ENCODE data around the gene INSRR. TPM values are rescaled to one million over a fixed set of nuclear protein-coding genes. Genes with fewer than 3 reads are reported as not detected.

INSRR gene
- total RNA-seq, 4 donors from 2014 or later: under 0.01 TPM; not detected in 3

GRCh38 chr1:156812293-156812990 is 46.5 kb downstream of the INSRR start:
- no peak for TF ChIP-seq POLR2AphosphoS5 (IDR thresholded peaks at IDR 0.05)
- no peak for TF ChIP-seq EP300 (IDR thresholded peaks at IDR 0.05)
- TF ChIP-seq POLR2A (IDR thresholded peaks at IDR 0.05): no peak
- no peak for TF ChIP-seq CTCF (IDR thresholded peaks at IDR 0.05)
- Histone ChIP-seq H3K27ac (no peak overlapping the region), H3K36me3 (no peaks in the 10 kb centered on the region), H3K4me1 (peaks cover 0 to 22% (median 18%) of the 10 kb centered on the region in 3 donors), H3K27me3 (peaks cover 18% of the 10 kb centered on the region), H3K4me3 (no peak overlapping the region), H3K9me3 (no peaks in the 10 kb centered on the region)
- no peak for ATAC-seq
- 97% methylated on average over 9 to 10 of the region's 10 CpGs for WGBS, 2 donors (ENCODE audit: low coverage in 1 of 2)

- Histone ChIP-seq H3K4me1 (peaks cover 0 to 33% (median 23%) of the 10 kb centered on the region in 3 donors), H3K27ac (no peak overlapping the region), H3K27me3 (peaks cover 18% of the 10 kb centered on the region), H3K4me3 (no peak overlapping the region), H3K36me3 (no peaks in the 10 kb centered on the region), H3K9me3 (no peaks in the 10 kb centered on the region)
- 57 to 65% methylated on average over 4 of the region's 4 CpGs for WGBS, 2 donors (ENCODE audit: low coverage in 1 of 2)
- no peak for ATAC-seq
- no peak for TF ChIP-seq EP300 (IDR thresholded peaks at IDR 0.05)
- TF ChIP-seq CTCF (IDR thresholded peaks at IDR 0.05): no peak
- TF ChIP-seq POLR2AphosphoS5 (IDR thresholded peaks at IDR 0.05): no peak
- no peak for TF ChIP-seq POLR2A (IDR thresholded peaks at IDR 0.05)
Observed at GRCh38 chr1:156811168-156811567, 47.7 kb downstream of the INSRR start.

GRCh38 chr1:156809711-156810366 is 49.1 kb downstream of the INSRR start:
- H3K4me3 ChIP-seq: no peak overlapping the region
- no peak overlapping the region for H3K27ac ChIP-seq
- peaks cover 0 to 42% (median 28%) of the 10 kb centered on the region in 3 donors for H3K4me1 ChIP-seq
- H3K27me3 ChIP-seq: peaks cover 18% of the 10 kb centered on the region
- 90 to 100% methylated on average over 1 to 3 of the region's 7 CpGs for WGBS, 2 donors (ENCODE audit: low coverage in 1 of 2)
- TF ChIP-seq POLR2AphosphoS5 (IDR thresholded peaks at IDR 0.05) (no peak), CTCF (IDR thresholded peaks at IDR 0.05) (no peak), POLR2A (IDR thresholded peaks at IDR 0.05) (no peak), EP300 (IDR thresholded peaks at IDR 0.05) (no peak)
- no peaks in the 10 kb centered on the region for H3K36me3 ChIP-seq
- H3K9me3 ChIP-seq: no peaks in the 10 kb centered on the region
- ATAC-seq: no peak

- peaks cover 0 to 41% (median 27%) of the 10 kb centered on the region in 3 donors for H3K4me1 ChIP-seq
- no peaks in the 10 kb centered on the region for H3K9me3 ChIP-seq
- TF ChIP-seq POLR2A (IDR thresholded peaks at IDR 0.05): no peak
- TF ChIP-seq POLR2AphosphoS5 (IDR thresholded peaks at IDR 0.05): no peak
- TF ChIP-seq CTCF (IDR thresholded peaks at IDR 0.05): no peak
- no peak for TF ChIP-seq EP300 (IDR thresholded peaks at IDR 0.05)
- ATAC-seq: no peak
- H3K4me3 ChIP-seq: no peak overlapping the region
- whole genome bisulfite sequencing, 2 donors (ENCODE audit: low coverage in 1 of 2): no CpG with 5 or more reads among the region's 10 CpGs
- no peaks in the 10 kb centered on the region for H3K36me3 ChIP-seq
- no peak overlapping the region for H3K27ac ChIP-seq
- peaks cover 18% of the 10 kb centered on the region for H3K27me3 ChIP-seq
Observed at GRCh38 chr1:156809281-156809680, 49.6 kb downstream of the INSRR start.

All from gastroesophageal sphincter (tissue), 4 donors.